Upper lobe of left lung (tissue), 6 donors: ENCODE data around the gene TUSC2. TPM values are rescaled to one million over a fixed set of nuclear protein-coding genes. Genes with fewer than 3 reads are reported as not detected.
A peak's percentile ranks its signal among the peaks of the same experiment; 100 is the strongest.

ENCODE experiments used
- ATAC-seq, 2 donors: fragments of 200-7000 bp; cut with Tn5 transposase; one replicate each; pipeline ENCODE4 v1.9.1; 2022; ENCODE audit warnings: mild to moderate bottlenecking in 2 of 2, moderate library complexity in 2 of 2; ENCODE audit not compliant: low FRiP score in 2 of 2
- DNase-seq, 2 donors: peaks; one replicate each; pipeline ENCODE4 v3.0.0-alpha.2; 2019 to 2020
- H3K27ac ChIP-seq, 4 donors: fragments of 200-600 bp; sonication (generic); one replicate each; pipeline ENCODE4 v1.5.1; 2016 to 2019
- H3K27me3 ChIP-seq, 4 donors: fragments of 200-600 bp; sonication (generic); one replicate each; pipeline ENCODE4 v1.5.1; 2017 to 2019
- H3K36me3 ChIP-seq, 4 donors: fragments of 200-600 bp; sonication (generic); one replicate each; pipeline ENCODE4 v1.5.1; 2016 to 2019
- H3K4me1 ChIP-seq, 4 donors: fragments of 200-600 bp; sonication (generic); one replicate each; pipeline ENCODE4 v1.5.1; 2018 to 2019
- H3K4me3 ChIP-seq, 4 donors: fragments of 200-600 bp; sonication (generic); one replicate each; pipeline ENCODE4 v1.5.1; 2017 to 2019; ENCODE audit warnings: mild to moderate bottlenecking in 2 of 4, moderate library complexity in 1 of 4
- H3K9me3 ChIP-seq, 4 donors: fragments of 200-600 bp; sonication (generic); one replicate each; pipeline ENCODE4 v1.5.1; 2018 to 2019
- CTCF ChIP-seq, 6 experiments: fragments of 450-650 bp in 4 of 6; fragments of 200-600 bp in 2 of 6; sonication (generic) in 2 of 6; IDR thresholded peaks; one replicate each; pipeline ENCODE4 v1.5.1; 2016 to 2019; ENCODE audit warnings: antibody characterized with exemption in 6 of 6
- EP300 ChIP-seq, 4 donors: sonication (generic); formaldehyde crosslinking; IDR thresholded peaks; one replicate each; pipeline ENCODE4 v1.5.1; 2017; ENCODE audit warnings: antibody characterized with exemption in 4 of 4, control low read depth in 2 of 4
- POLR2A ChIP-seq, 4 donors: fragments of 450-650 bp; IDR thresholded peaks; one replicate each; pipeline ENCODE4 v1.5.1; 2016 to 2017; ENCODE audit warnings: antibody characterized with exemption in 4 of 4, mild to moderate bottlenecking in 2 of 4
- POLR2AphosphoS5 ChIP-seq, 2 donors: sonication (generic); formaldehyde crosslinking; IDR thresholded peaks; one replicate each; pipeline ENCODE4 v1.5.1; 2017; ENCODE audit warnings: antibody characterized with exemption in 2 of 2
- WGBS, 2 donors: methylation state at CpG; one replicate each; pipeline ENCODE4 v1.1.5; 2017 to 2018; 5-methylcytosine and 5-hydroxymethylcytosine counted together
- total RNA-seq, 6 donors: library from RNA; depleted of rRNA in 4 of 6; stranded (reverse); fragments of >200 nt in 4 of 6; gene quantifications; one replicate each; pipeline versions ENCODE4 v1.1.0 to v1.2.1, GENCODE V29; 2016 to 2021
- donor health status: DM: no; HTN: no; CAD: no; lungs with moderate emphysema.
- donor health status: DM: no; HTN: yes; CAD: no; lungs with severe emphysema.

TUSC2 gene
- total RNA-seq, 6 donors from 2014 or later, result 16.8 to 36.1 (median 25.0) TPM

GRCh38 chr3:50372349-50372748, 44.3 kb upstream of the TUSC2 start:
- Histone ChIP-seq H3K9me3 (no peaks in the 10 kb centered on the region), H3K27me3 (no peaks in the 10 kb centered on the region), H3K36me3 (peaks cover 0 to 25% (median under 1%) of the 10 kb centered on the region in 4 donors), H3K4me1 (no peaks in the 10 kb centered on the region), H3K4me3 (no peak overlapping the region), H3K27ac (no peak overlapping the region)
- no peak for DNase-seq
- ATAC-seq, result no peak
- no peak for TF ChIP-seq CTCF (IDR thresholded peaks at IDR 0.05)
- 60 to 79% methylated on average over 7 to 8 of the region's 8 CpGs for WGBS, 2 donors

- TF ChIP-seq EP300 (IDR thresholded peaks at IDR 0.05), result no peak
- TF ChIP-seq POLR2AphosphoS5 (IDR thresholded peaks at IDR 0.05), result no peak
- TF ChIP-seq POLR2A (IDR thresholded peaks at IDR 0.05), result no peak
- TF ChIP-seq CTCF (IDR thresholded peaks at IDR 0.05), result no peak
- Histone ChIP-seq H3K9me3 (no peaks in the 10 kb centered on the region), H3K4me1 (no peaks in the 10 kb centered on the region), H3K4me3 (no peak overlapping the region), H3K27me3 (no peaks in the 10 kb centered on the region), H3K36me3 (peaks cover 0 to 20% (median 4%) of the 10 kb centered on the region in 4 donors), H3K27ac (no peak overlapping the region)
- DNase-seq (no peak), ATAC-seq (no peak)
- WGBS, 2 donors, result 88 to 91% methylated on average over 2 to 3 of the region's 3 CpGs
These were observed 43.2 kb upstream of the TUSC2 start for GRCh38 chr3:50371133-50371685.

DNA sequence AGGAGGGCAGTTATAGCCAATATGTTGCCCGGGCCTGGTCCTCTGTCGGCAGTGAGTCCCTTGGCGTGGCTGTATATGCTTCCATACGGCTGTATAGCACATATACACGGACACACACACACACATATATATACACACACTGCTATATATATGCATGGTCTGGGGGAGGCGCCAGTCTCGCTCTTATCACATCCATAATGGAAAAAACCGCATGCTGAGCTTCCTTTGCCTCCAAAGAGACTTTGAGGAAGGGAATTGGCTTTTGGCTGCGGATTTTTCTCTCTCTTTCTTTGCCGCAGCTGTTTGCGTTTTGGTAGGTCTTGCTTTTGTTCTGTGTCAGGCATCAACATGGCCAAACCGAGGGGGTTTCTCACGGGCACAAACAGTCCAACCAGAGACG, 42.6 kb upstream of the TUSC2 start:
- ATAC-seq (no peak), DNase-seq (no peak)
- peaks cover 0 to 19% (median 4%) of the 10 kb centered on the region in 4 donors for H3K36me3 ChIP-seq
- H3K27me3 ChIP-seq, result no peaks in the 10 kb centered on the region
- no peak for TF ChIP-seq CTCF (IDR thresholded peaks at IDR 0.05)
- TF ChIP-seq POLR2A (IDR thresholded peaks at IDR 0.05), result no peak
- no peak for TF ChIP-seq EP300 (IDR thresholded peaks at IDR 0.05)
- no peak for TF ChIP-seq POLR2AphosphoS5 (IDR thresholded peaks at IDR 0.05)
- H3K9me3 ChIP-seq, result no peaks in the 10 kb centered on the region
- peaks cover 0 to 2% (median 1%) of the 10 kb centered on the region in 4 donors for H3K4me1 ChIP-seq
- 61 to 70% methylated on average over 14 of the region's 14 CpGs for WGBS, 2 donors
- H3K27ac ChIP-seq, result no peak overlapping the region
- H3K4me3 ChIP-seq, result no peak overlapping the region

GRCh38 chr3:50369012-50369670, 41.1 kb upstream of the TUSC2 start:
- Histone ChIP-seq H3K4me3 (no peak overlapping the region), H3K4me1 (peaks cover 7 to 16% (median 12%) of the 10 kb centered on the region in 4 donors), H3K27me3 (no peaks in the 10 kb centered on the region), H3K27ac (no peak overlapping the region), H3K9me3 (no peaks in the 10 kb centered on the region), H3K36me3 (peaks cover 0 to 11% (median 4%) of the 10 kb centered on the region in 4 donors)
- no peak for TF ChIP-seq EP300 (IDR thresholded peaks at IDR 0.05)
- TF ChIP-seq POLR2AphosphoS5 (IDR thresholded peaks at IDR 0.05), result no peak
- TF ChIP-seq CTCF (IDR thresholded peaks at IDR 0.05), result no peak
- no peak for TF ChIP-seq POLR2A (IDR thresholded peaks at IDR 0.05)
- DNase-seq (no peak), ATAC-seq (no peak)
- WGBS, 2 donors, result 70 to 75% methylated on average over 5 to 8 of the region's 9 CpGs

- Histone ChIP-seq H3K9me3 (no peaks in the 10 kb centered on the region), H3K36me3 (peaks cover 0 to 7% (median 3%) of the 10 kb centered on the region in 4 donors), H3K4me3 (peak overlapping the region in 3 of 4 donors; percentile 53 to 61 (median 56)), H3K27me3 (no peaks in the 10 kb centered on the region), H3K27ac (peak overlapping the region in 1 of 4 donors; percentile 55), H3K4me1 (peaks cover 7 to 18% (median 12%) of the 10 kb centered on the region in 4 donors)
- 86% methylated on average over 5 of the region's 5 CpGs; no CpG with 5 or more reads in 1 of the 2 donors for WGBS, 2 donors
- DNase-seq, result peak in 1 of 2 donors; percentile 33
- ATAC-seq, result no peak
- TF ChIP-seq POLR2A (IDR thresholded peaks at IDR 0.05) (no peak), POLR2AphosphoS5 (IDR thresholded peaks at IDR 0.05) (no peak), EP300 (IDR thresholded peaks at IDR 0.05) (no peak), CTCF (IDR thresholded peaks at IDR 0.05) (no peak)
These were observed 37.8 kb upstream of the TUSC2 start for GRCh38 chr3:50365842-50366220.
